ENCODE data around the gene OGDH.

- no peak for TF ChIP-seq EZH2 (IDR thresholded peaks at IDR 0.05; ENCODE audit: insufficient read depth, poor library complexity, severe bottlenecking)
- TF ChIP-seq EZH2phosphoT487 (IDR thresholded peaks at IDR 0.05; ENCODE audit: insufficient read depth, low read depth): no peak
Observed at GRCh38 chr7:44631458-44632115, 25.2 kb downstream of the OGDH start.
